Activated CD4-positive, alpha-beta T cell treated with anti-CD3 and anti-CD28 coated beads, Interleukin-2, Interleukin-4, amounts not matched to agents 100 ng/mL and 50 ng/mL, durations not matched to agents 16 hours and 8 hours (primary cell): ENCODE data around the gene OR13J1.

Experiments used
- DNase-seq: peaks from one replicate; pipeline ENCODE4 v3.0.0-alpha.2; 2020; ENCODE audit warnings: low spot score

OR13J1 gene

DNA sequence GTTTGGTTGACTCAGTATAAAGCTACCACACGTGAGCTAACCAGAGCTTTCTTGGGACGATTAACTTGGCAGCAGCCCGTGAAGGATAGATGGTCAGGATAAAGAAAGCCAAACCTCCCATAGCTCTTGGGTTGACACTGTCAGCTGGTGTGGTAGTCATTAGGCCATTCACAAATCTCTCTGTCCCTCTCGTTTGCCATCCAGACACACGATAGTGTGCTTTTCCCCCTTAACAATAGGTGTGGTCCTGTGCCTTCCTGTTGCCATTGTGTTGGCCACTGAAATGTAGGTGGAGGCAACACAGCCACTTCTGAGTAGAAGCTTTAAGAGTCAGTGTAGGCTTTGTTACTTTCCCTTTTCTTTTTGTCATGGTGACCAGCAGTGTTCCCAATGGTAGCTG, 11.7 kb downstream of the OR13J1 start:
- no peak for DNase-seq

DNA sequence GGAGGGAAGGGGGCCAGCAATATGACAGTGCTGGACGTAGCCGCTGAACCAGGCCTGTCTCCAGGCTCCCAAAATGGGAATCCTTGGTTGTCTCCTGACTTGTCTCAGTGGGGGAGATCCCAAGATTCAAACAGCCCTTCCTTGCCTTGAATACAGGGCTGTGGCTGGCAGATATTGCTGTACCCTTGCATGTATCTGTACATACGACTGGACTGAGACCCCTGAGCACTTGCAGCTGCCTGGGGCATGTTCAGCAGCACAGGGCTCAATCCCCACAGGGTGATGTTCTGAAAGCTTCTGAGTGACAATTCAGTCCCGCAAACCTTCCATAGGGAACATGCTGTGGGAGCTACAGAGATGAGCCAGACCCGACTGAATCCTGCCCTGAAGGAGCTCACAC, 13.3 kb downstream of the OR13J1 start:
- no peak for DNase-seq

DNA sequence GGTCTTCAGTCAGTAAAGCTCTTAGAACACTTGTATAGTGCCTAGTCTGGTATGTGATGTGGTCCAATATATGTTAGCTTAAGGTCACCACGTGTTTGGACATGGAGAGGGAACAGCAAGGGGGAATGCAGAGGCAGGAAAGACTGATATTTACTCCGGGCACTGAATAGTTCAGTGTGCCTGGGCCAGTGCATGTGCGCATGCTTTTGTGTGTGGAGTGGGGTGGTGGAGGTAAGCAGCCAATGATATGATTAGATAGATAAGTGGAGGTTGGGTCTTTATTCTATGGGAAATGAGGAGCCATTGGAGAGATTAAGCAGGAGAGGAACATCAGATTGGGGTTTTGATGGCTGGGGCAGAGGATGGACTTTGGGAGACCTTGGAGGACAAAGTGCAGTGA, 14.0 kb downstream of the OR13J1 start:
- DNase-seq, result no peak

- DNase-seq, result no peak
Observed at GRCh38 chr9:35854091-35854762, 16.0 kb downstream of the OR13J1 start.

DNA sequence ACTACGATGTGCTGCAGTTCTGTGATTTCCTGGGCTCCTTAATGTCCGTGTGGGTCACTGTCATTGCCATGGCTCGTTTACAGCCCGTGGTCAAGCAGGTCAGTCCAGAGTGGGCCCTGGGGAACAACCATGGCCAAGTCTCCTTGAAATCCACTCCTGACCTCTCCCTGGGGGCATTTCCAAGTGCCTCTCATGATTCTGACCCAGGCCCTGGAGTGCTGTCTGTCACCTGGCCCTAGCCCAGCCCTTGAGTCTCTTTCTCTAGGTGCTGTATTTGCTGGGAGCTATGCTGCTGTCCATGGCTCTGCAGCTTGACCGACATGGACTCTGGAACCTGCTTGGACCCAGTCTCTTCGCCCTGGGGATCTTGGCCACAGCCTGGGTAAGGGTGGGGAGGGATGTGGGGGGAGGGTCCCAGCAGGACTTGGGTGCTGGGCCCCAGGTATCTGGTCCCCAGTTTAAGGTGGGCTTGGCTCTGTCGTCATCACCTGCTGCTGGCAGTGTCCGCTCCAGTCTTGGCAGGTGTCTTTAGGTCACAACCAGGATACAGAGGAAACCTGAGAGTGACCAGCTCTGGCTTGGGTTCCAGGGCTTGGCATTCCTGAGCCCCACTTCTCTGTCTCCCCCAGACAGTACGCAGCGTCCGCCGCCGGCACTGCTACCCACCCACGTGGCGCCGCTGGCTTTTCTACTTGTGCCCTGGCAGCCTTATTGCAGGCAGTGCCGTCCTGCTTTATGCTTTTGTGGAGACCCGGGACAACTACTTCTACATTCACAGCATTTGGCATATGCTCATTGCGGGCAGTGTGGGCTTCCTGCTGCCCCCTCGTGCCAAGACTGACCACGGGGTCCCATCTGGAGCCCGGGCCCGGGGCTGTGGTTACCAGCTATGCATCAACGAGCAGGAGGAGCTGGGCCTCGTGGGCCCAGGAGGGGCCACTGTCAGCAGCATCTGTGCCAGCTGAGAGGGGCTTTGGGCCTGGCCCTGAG, 17.0 kb downstream of the OR13J1 start:
- DNase-seq, result no peak

GRCh38 chr9:35852267-35852815, 17.9 kb downstream of the OR13J1 start:
- no peak for DNase-seq

DNA sequence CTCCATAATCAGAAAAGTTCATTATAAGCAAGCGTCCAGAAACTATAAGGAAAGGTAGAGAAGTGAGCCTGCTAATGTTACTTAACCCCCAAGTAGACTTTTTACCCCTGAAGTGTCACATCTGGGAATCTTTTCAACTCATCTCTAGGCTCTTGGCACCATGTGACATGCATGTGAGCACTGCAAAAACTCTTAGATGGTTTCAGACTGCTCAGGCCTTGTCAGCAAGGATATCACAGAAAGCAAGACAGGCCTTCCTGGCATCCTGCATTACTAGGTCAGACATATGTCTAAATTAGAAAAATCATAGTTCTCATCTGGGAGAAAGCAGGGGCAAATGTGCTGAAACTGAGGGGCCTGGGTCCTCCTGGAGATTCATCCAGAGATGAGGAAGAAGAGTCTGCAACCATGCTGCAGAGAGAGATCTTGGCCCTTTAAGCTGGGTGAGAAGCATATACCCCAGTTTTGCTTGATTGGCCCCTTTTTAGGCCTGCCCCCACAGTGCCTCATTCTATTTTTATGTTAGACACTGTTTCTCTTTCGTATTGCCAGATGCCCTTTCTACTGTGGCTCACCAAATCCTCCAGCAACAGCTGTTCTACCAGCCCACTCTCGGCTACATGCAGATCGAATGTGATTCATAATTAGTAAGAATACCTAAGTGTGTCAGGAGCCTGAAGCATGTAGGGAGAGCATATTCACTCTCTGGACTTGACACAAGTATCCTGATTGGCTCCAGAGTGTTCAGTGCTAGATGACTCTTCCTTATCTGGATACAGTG, 22.2 kb downstream of the OR13J1 start:
- DNase-seq, result peak; percentile 14

DNA sequence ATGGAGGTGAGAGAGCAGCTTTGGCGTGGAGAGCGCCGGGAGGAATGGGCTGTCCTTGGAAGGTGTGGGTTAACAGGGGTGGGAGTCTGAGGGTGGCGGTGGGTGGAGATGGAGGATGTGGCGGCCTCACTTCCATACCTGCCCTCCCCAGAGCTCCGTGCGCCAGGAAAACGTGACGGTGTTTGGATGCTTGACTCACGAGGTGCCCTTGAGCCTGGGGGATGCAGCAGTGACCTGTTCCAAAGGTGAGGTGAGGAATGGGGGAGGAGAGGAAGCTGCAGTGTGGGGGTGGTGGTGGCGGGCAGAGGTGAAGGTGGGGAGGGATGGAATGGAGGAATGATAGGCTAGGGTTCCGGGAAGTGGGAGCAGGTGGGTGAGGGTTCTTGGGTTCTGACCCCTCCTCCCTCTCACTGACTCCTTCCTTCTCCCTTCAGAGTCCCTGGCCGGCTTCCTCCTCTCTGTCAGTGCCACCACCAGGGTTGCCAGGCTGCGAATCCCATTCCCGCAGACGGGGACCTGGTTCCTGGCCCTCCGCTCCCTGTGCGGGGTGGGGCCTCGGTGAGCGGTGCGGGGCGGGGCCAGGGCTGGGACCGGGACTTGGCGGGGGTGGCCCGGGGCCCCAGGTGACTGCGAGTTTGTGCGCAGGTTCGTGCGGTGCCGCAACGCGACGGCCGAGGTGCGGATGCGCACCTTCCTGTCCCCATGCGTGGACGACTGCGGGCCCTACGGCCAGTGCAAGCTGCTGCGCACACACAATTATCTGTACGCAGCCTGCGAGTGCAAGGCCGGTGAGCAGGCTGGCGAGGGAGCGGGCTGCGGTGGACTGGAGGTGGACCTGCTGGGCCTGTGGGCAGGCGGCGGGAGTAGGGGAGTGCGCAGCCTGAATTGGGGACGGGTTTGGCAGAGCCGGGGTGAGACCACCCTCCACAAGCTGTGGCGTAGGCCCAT, 24.1 kb downstream of the OR13J1 start:
- DNase-seq, result no peak

DNA sequence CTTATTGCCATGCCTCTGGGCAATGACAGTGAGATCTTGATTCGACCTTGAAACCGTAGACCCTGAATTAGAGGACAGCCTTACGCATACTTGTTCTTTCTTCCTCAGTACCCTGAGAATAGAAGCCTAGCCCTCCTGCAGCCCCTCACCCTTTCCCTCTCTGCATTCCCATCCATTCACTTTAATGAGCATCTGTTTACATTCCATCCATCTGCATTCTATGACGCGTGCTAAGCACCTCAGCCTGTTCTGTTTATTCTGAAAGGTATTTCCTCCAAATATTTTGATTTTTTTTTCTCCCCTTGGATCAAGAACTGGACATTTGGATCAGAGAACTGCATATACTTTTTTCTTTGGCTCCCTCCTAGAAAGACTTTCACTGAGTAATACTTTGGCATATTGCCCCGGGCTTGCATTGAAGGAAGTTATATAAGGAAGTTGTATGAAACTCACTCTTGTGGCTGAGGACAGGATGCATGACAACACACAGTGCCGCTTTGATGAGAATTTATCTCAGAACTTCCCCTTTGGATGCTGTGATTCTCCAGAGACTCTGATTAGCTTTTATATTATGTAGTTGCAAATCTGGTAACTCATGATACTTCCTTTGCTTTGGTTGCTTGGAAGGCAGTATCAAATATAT, 25.5 kb downstream of the OR13J1 start:
- no peak for DNase-seq

GRCh38 chr9:35842795-35843194, 27.4 kb downstream of the OR13J1 start:
- no peak for DNase-seq

GRCh38 chr9:35842020-35842745, 28.0 kb downstream of the OR13J1 start:
- no peak for DNase-seq

DNA sequence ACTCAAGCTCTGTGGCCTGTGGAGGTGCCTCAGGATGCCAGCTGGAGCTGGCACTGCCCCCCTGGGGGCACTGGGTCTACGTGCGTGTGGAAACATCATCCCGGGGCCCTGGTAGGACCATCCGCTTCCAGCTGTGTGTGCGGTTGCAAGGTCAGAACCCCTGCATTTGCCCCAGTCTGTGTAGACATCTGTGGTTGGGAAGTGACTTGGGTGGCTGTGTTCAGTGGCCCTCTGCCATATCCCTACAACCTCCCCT, 28.6 kb downstream of the OR13J1 start:
- no peak for DNase-seq

DNA sequence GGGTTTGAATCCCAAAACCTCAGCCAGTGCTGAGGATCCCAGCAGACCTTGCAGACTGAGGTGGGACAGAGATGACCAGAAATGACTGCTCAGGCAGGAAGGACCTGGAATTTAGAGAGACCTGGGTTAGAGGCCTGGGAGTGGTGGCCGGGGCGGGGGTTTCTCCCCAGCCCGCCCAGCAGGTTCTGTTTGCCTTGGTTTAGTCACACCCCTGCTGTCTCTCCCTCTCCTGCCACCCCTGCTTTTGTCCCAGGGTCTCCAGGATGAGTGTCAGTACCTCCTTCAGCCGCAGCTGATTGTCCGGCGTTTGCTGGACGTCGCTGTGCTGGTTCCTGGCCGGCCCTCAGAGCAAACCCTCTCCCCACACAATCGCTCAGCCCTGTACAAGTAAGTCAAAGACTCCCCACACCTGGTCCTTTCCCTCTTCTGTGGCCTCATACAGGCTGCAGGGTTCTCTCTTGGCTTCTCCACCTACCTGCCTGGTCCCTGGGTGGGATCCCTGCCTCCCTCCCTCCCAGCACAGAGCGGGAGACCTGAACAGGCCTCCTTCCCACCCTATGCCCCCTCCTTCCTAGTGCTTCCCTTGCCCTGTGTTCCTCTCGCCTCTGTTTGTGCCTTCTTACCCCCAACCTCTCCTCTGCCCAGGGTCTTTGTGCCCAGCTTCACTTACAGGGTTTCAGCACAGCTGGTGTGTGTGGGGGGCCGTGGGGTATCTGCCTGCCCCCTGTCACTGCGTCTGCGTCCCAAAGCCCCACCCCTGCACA, 29.1 kb downstream of the OR13J1 start:
- DNase-seq, result no peak

DNA sequence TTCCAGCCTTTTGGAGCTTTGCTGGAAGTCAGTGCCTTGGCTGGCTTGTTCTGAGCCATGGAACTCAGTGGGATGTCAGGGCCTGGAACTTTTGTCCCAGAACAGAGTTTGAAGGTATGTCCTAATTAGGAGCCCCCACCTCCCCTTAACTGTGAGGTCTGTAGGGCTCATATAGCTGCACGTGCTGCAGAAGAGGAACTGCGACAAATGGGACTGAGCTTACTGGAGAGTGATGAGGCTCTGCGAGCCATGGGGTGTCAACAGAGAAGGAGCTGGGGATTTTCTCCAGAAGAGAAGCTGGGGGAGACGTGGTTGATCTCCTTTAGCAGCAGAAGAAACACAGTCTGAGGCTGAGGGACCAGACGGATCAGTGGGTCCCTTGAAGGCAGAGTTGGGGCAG, 30.3 kb downstream of the OR13J1 start:
- DNase-seq, result no peak

DNA sequence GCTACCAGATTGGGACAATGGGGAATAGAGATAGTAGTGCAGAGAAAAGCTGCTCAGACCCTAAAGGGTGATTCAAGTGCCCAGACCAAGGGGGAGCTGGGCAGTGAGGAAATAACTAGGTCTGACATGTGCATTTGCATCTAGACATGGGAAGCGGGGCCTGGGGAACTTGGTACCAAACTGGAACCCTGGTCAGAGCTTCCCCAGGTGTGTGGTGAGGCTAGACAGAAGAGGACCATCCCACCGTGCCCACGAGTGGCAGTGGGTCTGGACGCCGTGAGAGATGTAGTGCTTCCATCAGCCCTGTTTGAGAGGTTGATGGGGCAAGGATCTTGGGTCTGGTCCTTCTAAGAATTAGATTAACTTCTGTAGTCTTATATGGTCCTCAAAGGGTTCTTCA, 33.6 kb downstream of the OR13J1 start:
- no peak for DNase-seq

DNA sequence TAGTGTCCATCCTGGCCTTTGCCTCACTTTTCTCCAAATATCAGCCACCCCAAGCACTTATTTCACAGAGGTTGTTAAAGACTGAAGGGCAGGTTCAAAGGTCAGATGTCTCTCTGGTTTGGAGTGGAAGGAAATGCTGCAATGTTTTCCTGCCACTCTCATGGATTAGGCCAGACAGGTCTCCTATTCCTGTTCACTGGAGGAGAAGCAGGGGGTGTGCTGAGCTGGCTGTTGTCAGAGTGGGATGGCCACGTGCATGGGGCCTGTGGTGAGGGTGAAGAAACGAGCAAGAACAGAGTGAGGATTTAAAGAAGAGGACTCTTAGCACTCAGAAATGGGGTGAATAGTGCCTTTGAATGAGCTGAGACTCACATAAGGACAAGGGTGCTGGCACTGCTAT, 34.4 kb downstream of the OR13J1 start:
- DNase-seq, result no peak

DNA sequence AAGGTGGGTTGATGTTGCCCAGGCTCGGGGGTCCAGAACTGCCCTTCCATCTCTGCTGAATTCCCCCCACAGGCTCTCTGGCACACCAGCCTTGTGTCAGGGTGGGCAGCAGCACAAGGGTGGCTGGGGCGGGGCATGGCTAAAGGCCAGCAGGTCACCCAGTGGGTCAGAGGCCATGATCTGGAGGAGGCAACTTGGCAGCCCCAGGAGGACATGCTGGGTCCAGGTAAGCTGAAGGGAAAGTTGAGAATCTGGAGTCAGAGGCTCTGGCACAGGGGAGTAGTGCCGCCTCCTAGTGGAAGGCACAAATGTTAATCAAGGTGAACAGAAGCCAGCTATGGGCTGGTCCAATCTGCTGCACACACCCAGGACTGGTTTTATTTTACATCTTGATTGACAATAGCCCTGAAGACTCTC, 35.0 kb downstream of the OR13J1 start:
- DNase-seq, result no peak

GRCh38 chr9:35834260-35835215, 35.7 kb downstream of the OR13J1 start:
- DNase-seq, result no peak
